Omental fat pad (tissue), 4 donors: ENCODE results near the gene ATP4A. TPM values are rescaled to one million over a fixed set of nuclear protein-coding genes. Genes with fewer than 3 reads are reported as not detected.
"Not testable (repeated sequence)": the region's sequence is repeated elsewhere in the genome, so short reads cannot be mapped to it uniquely, and the experiment has no call there.

Experiments
- ATAC-seq: fragments of 150-250 bp; one replicate; pipeline ENCODE4 v1.9.1; 2016; ENCODE audit warnings: mild to moderate bottlenecking, moderate library complexity; ENCODE audit not compliant: low FRiP score
- DNase-seq: peaks from one replicate; pipeline ENCODE4 v3.0.0-alpha.2; 2019; ENCODE audit warnings: low spot score
- CTCF ChIP-seq, 3 donors: fragments of 450-650 bp; IDR thresholded peaks; one replicate each; pipeline ENCODE4 v1.5.1; 2016 to 2017; ENCODE audit warnings: antibody characterized with exemption in 3 of 3, mild to moderate bottlenecking in 3 of 3, moderate library complexity in 2 of 3
- total RNA-seq, 4 donors: library from RNA; depleted of rRNA; stranded (reverse); fragments of >200 nt; gene quantifications; one replicate each; pipeline ENCODE4 v1.1.0, GENCODE V29; 2016

Gene ATP4A
- not detected for total RNA-seq

GRCh38 chr19:35563207-35563829, at the start of gene ATP4A:
TSS of gene ATP4A (minus strand) at chr19:35563658. CDS start at chr19:35563629, 29 bp downstream.
- ATAC-seq (no peak), DNase-seq (no peak)
- TF ChIP-seq CTCF (IDR thresholded peaks at IDR 0.05): no peak

- ATAC-seq: peak; percentile 96
- peak; percentile 95 for DNase-seq
- no peak for TF ChIP-seq CTCF (IDR thresholded peaks at IDR 0.05)
Observed at GRCh38 chr19:35612559-35613321, 49.3 kb upstream of the ATP4A start, which contains the start of gene HAUS5. TSS of gene HAUS5 (plus strand) at chr19:35612735. CDS start at chr19:35612795, 60 bp downstream.

- no peak for DNase-seq
- TF ChIP-seq CTCF (IDR thresholded peaks at IDR 0.05): no peak
- no peak for ATAC-seq
Observed at GRCh38 chr19:35612224-35612558, 48.7 kb upstream of the ATP4A start.

GRCh38 chr19:35609851-35610353, 46.4 kb upstream of the ATP4A start:
- no peak for TF ChIP-seq CTCF (IDR thresholded peaks at IDR 0.05)
- ATAC-seq (no peak), DNase-seq (no peak)

DNA sequence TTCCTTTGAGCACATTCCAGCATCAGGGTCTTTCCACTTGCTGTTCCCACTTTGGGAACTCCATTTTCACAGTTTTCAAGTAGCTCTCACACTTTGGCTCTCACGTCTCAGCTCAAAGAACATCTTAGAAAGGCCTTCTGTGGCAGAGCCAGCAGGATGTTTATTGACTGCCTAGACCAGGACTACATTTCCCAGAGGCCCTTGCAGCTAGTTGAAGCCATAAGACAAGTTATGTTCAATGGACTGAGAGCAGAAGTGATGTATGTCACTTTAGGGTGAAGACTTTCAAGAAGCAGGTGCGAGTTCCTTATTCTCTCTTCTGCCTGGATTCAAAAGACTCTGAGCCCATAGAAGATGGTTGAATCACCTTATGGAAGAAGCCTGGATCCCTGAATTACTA, 44.8 kb upstream of the ATP4A start:
- DNase-seq: no peak
- no peak for ATAC-seq
- TF ChIP-seq CTCF (IDR thresholded peaks at IDR 0.05): no peak

- no peak for TF ChIP-seq CTCF (IDR thresholded peaks at IDR 0.05)
- ATAC-seq (no peak), DNase-seq (no peak)
Observed at GRCh38 chr19:35607661-35608060, 44.2 kb upstream of the ATP4A start.

DNA sequence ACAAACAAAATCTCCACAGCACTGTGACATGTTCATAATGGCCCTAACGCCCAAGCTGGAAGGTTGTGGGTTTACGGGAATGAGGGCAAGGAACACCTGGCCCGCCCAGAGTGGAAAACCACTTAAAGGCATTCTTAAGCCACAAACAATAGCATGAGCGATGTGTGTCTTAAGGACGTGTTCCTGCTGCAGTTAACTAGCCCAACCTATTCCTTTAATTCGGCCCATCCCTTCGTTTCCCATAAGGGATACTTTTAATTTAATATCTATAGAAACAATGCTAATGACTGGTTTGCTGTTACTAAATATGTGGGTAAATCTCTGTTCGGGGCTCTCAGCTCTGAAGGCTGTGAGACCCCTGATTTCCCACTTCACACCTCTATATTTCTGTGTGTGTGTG, 43.7 kb upstream of the ATP4A start:
- ATAC-seq, DNase-seq: not testable (repeated sequence)

- not testable (repeated sequence) for DNase-seq, ATAC-seq
Observed at GRCh38 chr19:35604436-35604835, 41.0 kb upstream of the ATP4A start.
